OCI-LY3 (cell line): ENCODE data around the gene RELN.

Experiments
- CTCF ChIP-seq: fragments of 200-600, 300-600 bp; sonication (generic); IDR thresholded peaks from 2 replicates; pipeline ENCODE4 v1.5.1; 2014; ENCODE audit warnings: antibody characterized with exemption, low read length, low read depth
- EZH2phosphoT487 ChIP-seq: fragments of 200-600 bp; shearing (Covaris generic); IDR thresholded peaks from 2 replicates; pipeline ENCODE4 v1.6.1; 2018; ENCODE audit warnings: antibody characterized with exemption, mixed run types, low read depth

GRCh38 chr7:103666326-103666725 is 323.1 kb downstream of the RELN start:
- no peak for TF ChIP-seq CTCF
- TF ChIP-seq EZH2phosphoT487, result no peak
